Astrocyte of the spinal cord (primary cell): ENCODE measurements around the gene ZMIZ1.

Experiments used
- DNase-seq: peaks from one replicate; pipeline ENCODE4 v3.0.0; 2011; ENCODE audit warnings: low read depth, low spot score
- H3K4me3 ChIP-seq: 2 replicates; pipeline ENCODE4 v1.5.1; 2011; ENCODE audit warnings: low read depth, mild to moderate bottlenecking, low read length, moderate library complexity
- CTCF ChIP-seq: IDR thresholded peaks from 2 replicates; pipeline ENCODE4 v1.5.1; 2012; ENCODE audit warnings: low read depth, mild to moderate bottlenecking, low read length, inconsistent platforms
- in situ Hi-C: cut with HindIII; loops from 2 replicates; pipeline ENCODE4 v1.10.0; 2017; ENCODE audit warnings: low sequenced_read_pairs

ZMIZ1 gene

GRCh38 chr10:79316671-79317431 lies 248.1 kb downstream of the ZMIZ1 start:
- H3K4me3 ChIP-seq, result no peak overlapping the region
- in situ Hi-C loops, result no loop called here
- TF ChIP-seq CTCF, result no peak
- no peak for DNase-seq

GRCh38 chr10:79318369-79318768 lies 249.6 kb downstream of the ZMIZ1 start:
- TF ChIP-seq CTCF, result no peak
- H3K4me3 ChIP-seq, result no peak overlapping the region
- in situ Hi-C loops, result no loop called here
- no peak for DNase-seq

- no peak for TF ChIP-seq CTCF
- in situ Hi-C loops, result no loop called here
- no peak overlapping the region for H3K4me3 ChIP-seq
- DNase-seq, result no peak
Observed at GRCh38 chr10:79319115-79319771, 250.5 kb downstream of the ZMIZ1 start.

- no peak for DNase-seq
- in situ Hi-C loops, result no loop called here
- TF ChIP-seq CTCF, result no peak
- H3K4me3 ChIP-seq, result no peak overlapping the region
Observed at GRCh38 chr10:79320316-79320715, 251.6 kb downstream of the ZMIZ1 start.

GRCh38 chr10:79320820-79321493 lies 252.2 kb downstream of the ZMIZ1 start:
- TF ChIP-seq CTCF, result no peak
- no peak overlapping the region for H3K4me3 ChIP-seq
- in situ Hi-C loops, result no loop called here
- peak; percentile 73 for DNase-seq

- in situ Hi-C loops, result no loop called here
- H3K4me3 ChIP-seq, result no peak overlapping the region
- no peak for DNase-seq
- no peak for TF ChIP-seq CTCF
Observed at GRCh38 chr10:79321494-79321882, 252.7 kb downstream of the ZMIZ1 start.
